GM12874 (cell line): Measurements from ENCODE around the gene KIAA1191.

Experiments used
- CTCF ChIP-seq: IDR thresholded peaks from 2 replicates; pipeline ENCODE4 v1.5.1; 2011; ENCODE audit warnings: low read depth, mild to moderate bottlenecking, control low read depth, low read length, moderate library complexity; ENCODE audit not compliant: insufficient read depth

KIAA1191 gene

GRCh38 chr5:176355400-176356178 is 6.0 kb downstream of the KIAA1191 start:
- no peak for TF ChIP-seq CTCF

GRCh38 chr5:176353533-176353932 is 8.0 kb downstream of the KIAA1191 start:
- no peak for TF ChIP-seq CTCF

- no peak for TF ChIP-seq CTCF
These were observed 9.3 kb downstream of the KIAA1191 start for GRCh38 chr5:176352116-176352878.

GRCh38 chr5:176350416-176350815 is 11.1 kb downstream of the KIAA1191 start:
- TF ChIP-seq CTCF: no peak

GRCh38 chr5:176342766-176343458 is 18.7 kb downstream of the KIAA1191 start:
- no peak for TF ChIP-seq CTCF

- no peak for TF ChIP-seq CTCF
These were observed 19.4 kb downstream of the KIAA1191 start for GRCh38 chr5:176342158-176342483.
